Aorta (tissue), 5 donors: Measurements from ENCODE around the gene ODF2L. TPM values are rescaled to one million over a fixed set of nuclear protein-coding genes. Genes with fewer than 3 reads are reported as not detected.

Source experiments
- ATAC-seq: fragments of 200-7000 bp; cut with Tn5 transposase; one replicate; pipeline ENCODE4 v1.9.1; 2022; ENCODE audit warnings: moderate library complexity; ENCODE audit not compliant: low FRiP score
- DNase-seq, 2 donors: peaks; one replicate each; pipeline ENCODE4 v3.0.0-alpha.2; 2020
- H3K27ac ChIP-seq, 2 donors: one replicate each; pipeline ENCODE4 v1.5.1; 2013; ENCODE audit warnings: low read length in 2 of 2, mild to moderate bottlenecking in 2 of 2, moderate library complexity in 2 of 2, control low read depth in 1 of 2, inconsistent platforms in 1 of 2, low read depth in 1 of 2
- H3K27me3 ChIP-seq, 2 donors: one replicate each; pipeline ENCODE4 v1.6.1; 2013; ENCODE audit warnings: control low read depth in 1 of 2, low read length in 1 of 2, mild to moderate bottlenecking in 1 of 2, moderate library complexity in 1 of 2; ENCODE audit not compliant: insufficient read depth in 2 of 2, control insufficient read depth in 1 of 2
- H3K36me3 ChIP-seq, 2 donors: one replicate each; pipeline ENCODE4 v1.6.1; 2013; ENCODE audit warnings: control low read depth in 1 of 2, low read length in 1 of 2, mild to moderate bottlenecking in 1 of 2; ENCODE audit not compliant: insufficient read depth in 2 of 2, control insufficient read depth in 1 of 2
- H3K4me1 ChIP-seq, 2 donors: one replicate each; pipeline ENCODE4 v1.6.1; 2013; ENCODE audit warnings: low read length in 2 of 2, control low read depth in 1 of 2, mild to moderate bottlenecking in 1 of 2, moderate library complexity in 1 of 2; ENCODE audit not compliant: insufficient read depth in 2 of 2, control insufficient read depth in 1 of 2
- H3K4me3 ChIP-seq, 2 donors: one replicate each; pipeline ENCODE4 v1.5.1; 2013; ENCODE audit warnings: low read length in 2 of 2, control low read depth in 1 of 2, mild to moderate bottlenecking in 1 of 2
- H3K9me3 ChIP-seq: one replicate; pipeline ENCODE4 v1.6.1; 2013; ENCODE audit warnings: mild to moderate bottlenecking, low read length; ENCODE audit not compliant: control insufficient read depth
- WGBS, 2 donors: extraction: QIAGEN DNeasy Blood & Tissue Kit; methylation state at CpG; one replicate each; pipeline ENCODE4 v1.1.7; 2013; 5-methylcytosine and 5-hydroxymethylcytosine counted together
- intact Hi-C, 2 donors: fragments of 100-400 bp; cut with DNase I; formaldehyde crosslinking; loops; one replicate each; pipeline versions ENCODE4 v1.14.2 to v1.15.0; 2022
- microRNA-seq, 2 donors: library from miRNA; unstranded; fragments of <30 nt; microRNA quantifications; one replicate each; pipeline ENCODE4 v1.2.0, GENCODE V29; 2020
- polyA plus RNA-seq, 2 donors: library from polyadenylated mRNA; stranded (reverse); fragments of 200-250 nt; gene quantifications; one replicate each; pipeline ENCODE4 v1.2.3, GENCODE V29; 2013
- total RNA-seq, 2 donors: library from RNA; stranded (reverse); fragmentation: NEBNext Ultra II Directional; extraction: Animal tissue kit (Norgen Biotek cat#: 25700); gene quantifications; one replicate each; pipeline ENCODE4 v1.2.1, GENCODE V29; 2021
- donor health status: healthy with polysubstance abuse.
- donor health status: Bipolar disorder and iron deficiency.
- donor health status: DM: no; HTN: no; CAD: no.
- donor health status: DM: no; HTN: no; CAD: no.
- donor health status: DM: yes; HTN: yes; CAD: no.

The ODF2L gene
- total and polyA plus RNA-seq, 4 donors, result 2.9 to 73.4 (median 29.2) TPM

GRCh38 chr1:86322241-86322640, 73.9 kb downstream of the ODF2L start:
- WGBS, 2 donors, result 65 to 75% methylated on average over 3 of the region's 3 CpGs
- Histone ChIP-seq H3K4me3 (no peak overlapping the region), H3K4me1 (no peaks in the 10 kb centered on the region), H3K9me3 (peaks cover 2% of the 10 kb centered on the region), H3K27me3 (no peaks in the 10 kb centered on the region), H3K36me3 (no peaks in the 10 kb centered on the region), H3K27ac (no peak overlapping the region)
- intact Hi-C loops, result no loop called here
- ATAC-seq, result no peak
- no peak for DNase-seq

GRCh38 chr1:86318436-86318835, 77.7 kb downstream of the ODF2L start:
- no peaks in the 10 kb centered on the region for H3K27me3 ChIP-seq
- DNase-seq (no peak), ATAC-seq (no peak)
- intact Hi-C loops, result no loop called here
- H3K4me3 ChIP-seq, result no peak overlapping the region
- no peak overlapping the region for H3K27ac ChIP-seq
- WGBS, 2 donors, result 70 to 71% methylated on average over 3 of the region's 3 CpGs
- H3K4me1 ChIP-seq, result no peaks in the 10 kb centered on the region
- H3K9me3 ChIP-seq, result peaks cover 2% of the 10 kb centered on the region
- H3K36me3 ChIP-seq, result no peaks in the 10 kb centered on the region

GRCh38 chr1:86317926-86318325, 78.2 kb downstream of the ODF2L start:
- Histone ChIP-seq H3K9me3 (peaks cover 2% of the 10 kb centered on the region), H3K27me3 (no peaks in the 10 kb centered on the region), H3K4me1 (no peaks in the 10 kb centered on the region), H3K36me3 (no peaks in the 10 kb centered on the region), H3K4me3 (no peak overlapping the region), H3K27ac (no peak overlapping the region)
- intact Hi-C loops, result no loop called here
- ATAC-seq (no peak), DNase-seq (no peak)

GRCh38 chr1:86305731-86306130, 90.4 kb downstream of the ODF2L start:
- DNase-seq, result no peak
- no peaks in the 10 kb centered on the region for H3K9me3 ChIP-seq
- no peak for ATAC-seq
- no peak overlapping the region for H3K27ac ChIP-seq
- intact Hi-C loops, result no loop called here
- H3K27me3 ChIP-seq, result no peaks in the 10 kb centered on the region
- H3K4me1 ChIP-seq, result no peaks in the 10 kb centered on the region
- 78 to 95% methylated on average over 3 of the region's 3 CpGs for WGBS, 2 donors
- no peaks in the 10 kb centered on the region for H3K36me3 ChIP-seq
- no peak overlapping the region for H3K4me3 ChIP-seq

- intact Hi-C loops, result no loop called here
- ATAC-seq (no peak), DNase-seq (no peak)
- no peaks in the 10 kb centered on the region for H3K4me1 ChIP-seq
- H3K27me3 ChIP-seq, result no peaks in the 10 kb centered on the region
- 74 to 82% methylated on average over 1 of the region's 1 CpG for WGBS, 2 donors
- no peak overlapping the region for H3K4me3 ChIP-seq
- no peak overlapping the region for H3K27ac ChIP-seq
- no peaks in the 10 kb centered on the region for H3K36me3 ChIP-seq
- H3K9me3 ChIP-seq, result no peaks in the 10 kb centered on the region
These were observed 93.0 kb downstream of the ODF2L start for GRCh38 chr1:86303041-86303690.

Small RNAs within 50 kb of the gene (microRNA-seq; reads per million reads assigned to microRNA genes)
- 0 reads per million in 2 donors for gene MIR7856

Other genes with a start within 250 kb of the ODF2L start
- 1 to 10 TPM; 2.2 to 3.0 TPM for gene COL24A1, start 239.6 kb downstream of the ODF2L start, total RNA-seq
- under 1 TPM; 0.31 to 0.38 TPM for gene COL24A1, start 239.6 kb downstream of the ODF2L start, polyA plus RNA-seq
- gene CLCA2, start 27.8 kb upstream of the ODF2L start, total RNA-seq, result under 1 TPM in 1 of 2 donors, not detected in 1; 0.36 TPM
- under 1 TPM; 0.10 to 0.13 TPM for gene CLCA2, start 27.8 kb upstream of the ODF2L start, polyA plus RNA-seq
- gene CLCA1, start 72.6 kb upstream of the ODF2L start, total RNA-seq, result under 1 TPM; 0.10 to 0.15 TPM
- gene CLCA1, start 72.6 kb upstream of the ODF2L start, polyA plus RNA-seq, result 10 to 100 TPM in 1 of 2 donors, not detected in 1; 29.7 TPM
- under 1 TPM; 0.13 to 0.18 TPM for gene CLCA4, start 150.8 kb upstream of the ODF2L start, total RNA-seq
- 10 to 100 TPM in 1 of 2 donors, under 1 TPM in 1; 0.69 to 13.4 TPM for gene CLCA4, start 150.8 kb upstream of the ODF2L start, polyA plus RNA-seq